Stimulated activated naive CD8-positive, alpha-beta T cell treated with anti-CD3 and anti-CD28 coated beads, Interleukin-15, Interleukin-2, amounts not matched to agents 100 ng/mL and 50 ng/mL, for 24 hours (primary cell): ENCODE data around the gene TRPC1.

ENCODE experiments used
- H3K27ac Mint-ChIP-seq: one replicate; pipeline ENCODE4 v1.8.0; 2021; ENCODE audit warnings: mild to moderate bottlenecking, mixed read lengths
- H3K27me3 Mint-ChIP-seq: one replicate; pipeline ENCODE4 v1.8.0; 2021; ENCODE audit warnings: mixed read lengths
- H3K36me3 Mint-ChIP-seq: one replicate; pipeline ENCODE4 v1.8.0; 2021; ENCODE audit warnings: low read depth, mixed read lengths
- H3K4me1 Mint-ChIP-seq: one replicate; pipeline ENCODE4 v1.8.0; 2021; ENCODE audit warnings: low read depth, mixed read lengths
- H3K4me3 Mint-ChIP-seq: one replicate; pipeline ENCODE4 v1.8.0; 2021; ENCODE audit warnings: mild to moderate bottlenecking, mixed read lengths
- H3K9me3 Mint-ChIP-seq: one replicate; pipeline ENCODE4 v1.8.0; 2021; ENCODE audit warnings: mixed read lengths

The TRPC1 gene

GRCh38 chr3:142844339-142844977 is 120.6 kb downstream of the TRPC1 start:
- H3K36me3 Mint-ChIP-seq, result no peaks in the 10 kb centered on the region
- H3K27ac Mint-ChIP-seq, result no peak overlapping the region
- no peaks in the 10 kb centered on the region for H3K4me1 Mint-ChIP-seq
- H3K27me3 Mint-ChIP-seq, result peaks cover 4% of the 10 kb centered on the region
- no peak overlapping the region for H3K4me3 Mint-ChIP-seq
- no peaks in the 10 kb centered on the region for H3K9me3 Mint-ChIP-seq

DNA sequence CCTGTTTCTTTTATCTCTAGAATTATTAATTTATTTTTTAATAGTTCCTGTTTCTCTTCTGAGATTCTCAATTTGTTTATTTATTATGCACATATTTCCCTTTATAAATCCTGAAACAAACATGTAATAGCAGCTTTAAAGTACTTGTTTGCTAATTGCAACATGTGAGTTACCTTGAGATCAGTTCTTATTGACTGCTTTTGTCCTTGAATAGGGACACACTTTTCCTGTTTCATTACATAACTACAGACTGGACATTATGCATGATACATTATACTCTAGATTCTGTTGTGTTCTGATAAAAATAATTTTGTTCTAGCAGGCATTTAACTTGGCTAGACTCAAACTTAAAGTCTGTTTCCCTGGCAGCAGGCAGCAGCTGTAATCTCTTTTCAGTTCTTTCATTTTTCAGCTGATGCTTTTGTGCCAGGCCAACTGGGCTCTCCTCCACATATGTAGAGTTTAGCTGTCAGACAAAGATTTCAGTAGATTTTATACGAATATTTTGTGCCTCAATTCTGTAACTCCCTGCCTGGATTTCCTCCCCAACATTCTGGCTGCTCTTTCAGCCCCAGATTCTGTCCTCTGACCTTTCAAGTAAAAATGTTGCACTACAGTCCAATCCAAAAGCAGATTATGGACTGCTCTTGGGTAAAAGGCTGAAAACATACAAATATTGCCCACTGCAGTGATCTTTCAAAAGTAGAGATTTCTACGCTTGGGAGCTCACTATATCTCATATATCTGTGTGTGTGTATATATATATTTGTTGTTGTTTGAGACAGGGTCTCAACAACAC is 123.1 kb downstream of the TRPC1 start:
- H3K4me1 Mint-ChIP-seq, result no peaks in the 10 kb centered on the region
- no peaks in the 10 kb centered on the region for H3K9me3 Mint-ChIP-seq
- H3K27ac Mint-ChIP-seq, result no peak overlapping the region
- no peaks in the 10 kb centered on the region for H3K36me3 Mint-ChIP-seq
- peaks cover 5% of the 10 kb centered on the region for H3K27me3 Mint-ChIP-seq
- no peak overlapping the region for H3K4me3 Mint-ChIP-seq

DNA sequence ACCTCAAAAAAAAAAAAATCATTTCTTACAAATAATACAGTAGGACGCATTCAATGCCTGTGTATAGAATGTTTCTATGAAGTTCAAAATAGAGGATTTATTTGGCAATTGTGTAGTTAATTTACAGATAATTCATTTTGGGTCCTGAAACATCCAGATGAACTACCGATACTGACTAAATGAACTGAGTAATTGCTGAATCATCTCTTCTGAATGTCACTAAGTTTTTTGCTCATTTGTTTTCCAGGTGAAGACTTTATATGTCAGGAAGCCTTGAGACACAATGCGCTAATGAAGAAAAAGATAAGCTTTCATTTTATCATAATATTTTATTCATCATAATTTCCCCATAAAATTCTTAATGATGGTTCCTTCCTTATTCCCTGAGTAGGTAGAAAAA is 125.3 kb downstream of the TRPC1 start:
- Mint-ChIP-seq H3K27ac (no peak overlapping the region), H3K4me1 (no peaks in the 10 kb centered on the region), H3K4me3 (no peak overlapping the region), H3K27me3 (peaks cover 5% of the 10 kb centered on the region), H3K9me3 (no peaks in the 10 kb centered on the region), H3K36me3 (no peaks in the 10 kb centered on the region)

- Mint-ChIP-seq H3K9me3 (no peaks in the 10 kb centered on the region), H3K36me3 (no peaks in the 10 kb centered on the region), H3K4me1 (no peaks in the 10 kb centered on the region), H3K27ac (no peak overlapping the region), H3K4me3 (no peak overlapping the region), H3K27me3 (peaks cover 5% of the 10 kb centered on the region)
Measured at GRCh38 chr3:142850395-142851023, 126.7 kb downstream of the TRPC1 start.

DNA sequence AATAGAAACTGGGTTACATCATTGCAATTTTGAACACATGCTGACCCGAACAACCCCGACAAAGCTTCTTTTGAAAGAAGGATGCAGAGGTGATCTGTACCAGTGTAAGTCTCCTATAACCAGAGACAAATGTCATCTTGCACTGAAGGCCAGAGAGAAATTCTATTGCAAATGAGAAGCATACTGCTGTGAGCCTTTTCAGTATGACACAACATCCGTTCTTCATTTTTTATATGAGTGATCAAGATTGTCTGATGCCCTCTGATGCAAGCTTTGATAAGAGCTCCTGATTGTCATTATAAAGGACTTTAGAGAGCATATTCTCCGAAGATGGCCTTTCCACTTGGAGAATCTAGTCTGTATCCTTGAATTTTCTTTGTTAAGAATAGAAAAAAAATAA is 128.2 kb downstream of the TRPC1 start:
- peaks cover 5% of the 10 kb centered on the region for H3K27me3 Mint-ChIP-seq
- H3K36me3 Mint-ChIP-seq, result no peaks in the 10 kb centered on the region
- H3K27ac Mint-ChIP-seq, result no peak overlapping the region
- H3K9me3 Mint-ChIP-seq, result no peaks in the 10 kb centered on the region
- no peak overlapping the region for H3K4me3 Mint-ChIP-seq
- no peaks in the 10 kb centered on the region for H3K4me1 Mint-ChIP-seq

GRCh38 chr3:142853270-142854168 is 129.7 kb downstream of the TRPC1 start:
- Mint-ChIP-seq H3K9me3 (no peaks in the 10 kb centered on the region), H3K27me3 (peaks cover 5% of the 10 kb centered on the region), H3K4me1 (no peaks in the 10 kb centered on the region), H3K27ac (no peak overlapping the region), H3K4me3 (no peak overlapping the region), H3K36me3 (no peaks in the 10 kb centered on the region)

DNA sequence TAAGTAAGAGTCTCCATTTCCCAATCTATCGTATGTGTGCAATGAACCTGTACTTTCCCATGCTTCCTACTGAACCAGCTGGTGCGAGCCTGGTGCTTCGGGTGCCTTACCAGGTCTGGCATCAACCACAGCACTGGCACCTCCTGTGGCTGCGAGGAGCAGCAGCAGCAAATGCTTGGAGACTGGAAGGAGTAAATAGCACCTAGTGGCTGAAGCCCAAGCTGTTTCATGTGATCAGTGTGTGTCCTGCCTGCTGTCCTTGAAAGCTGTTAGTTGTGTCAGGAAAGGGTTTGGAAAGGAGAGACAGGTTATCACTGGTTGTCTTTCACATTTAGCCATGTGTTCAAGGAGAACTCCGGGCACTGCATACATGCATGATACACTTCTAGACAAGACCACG is 133.2 kb downstream of the TRPC1 start:
- H3K27me3 Mint-ChIP-seq, result peaks cover 16% of the 10 kb centered on the region
- H3K9me3 Mint-ChIP-seq, result no peaks in the 10 kb centered on the region
- H3K4me1 Mint-ChIP-seq, result no peaks in the 10 kb centered on the region
- H3K36me3 Mint-ChIP-seq, result no peaks in the 10 kb centered on the region
- no peak overlapping the region for H3K4me3 Mint-ChIP-seq
- H3K27ac Mint-ChIP-seq, result no peak overlapping the region
